ENCODE results near the gene RRAD. TPM values are rescaled to one million over a fixed set of nuclear protein-coding genes. Genes with fewer than 3 reads are reported as not detected.
"Not testable (repeated sequence)": the region's sequence is repeated elsewhere in the genome, so short reads cannot be mapped to it uniquely, and the experiment has no call there.

Gene RRAD
- polyA plus RNA-seq, result 10 to 100 TPM in 1 of 4 donors, 1 to 10 TPM in 2, under 1 TPM in 1; 0.83 to 10.9 (median 3.6) TPM
- long read RNA-seq, donor 1, result 0 reads
- long read RNA-seq, donor 2, result 0 reads
- long read RNA-seq, donor 3, result 0 reads
- long read RNA-seq, donor 4, result 0 reads
- long read RNA-seq, donor 5, result 0 reads
- long read RNA-seq, donor 6, partial matches to known transcripts, result 134 of 201 reads
- long read RNA-seq, donor 6, other reads (novel, unspliced or antisense), result 66 of 201 reads
- long read RNA-seq, donor 7, transcript RRAD-202 (5 exons, 1,476 nt), result minor isoform, 11 of 543 reads
- long read RNA-seq, donor 7, transcript RRAD-201 (5 exons, 1,569 nt), result major isoform, 350 of 543 reads
- long read RNA-seq, donor 7, partial matches to known transcripts, result 175 of 543 reads
- long read RNA-seq, donor 7, other reads (novel, unspliced or antisense), result 7 of 543 reads
- long read RNA-seq, donor 8, result 0 reads
- long read RNA-seq, donor 9, result 0 reads
- long read RNA-seq, donor 10, partial matches to known transcripts, result 0 of 2 reads
- long read RNA-seq, donor 10, other reads (novel, unspliced or antisense), result 0 of 2 reads

- Histone ChIP-seq H3K36me3 (ENCODE audit: control insufficient read depth in 3 of 3, insufficient read depth in 2 of 3, low read depth in 1 of 3, low read length in 3 of 3) (peaks cover 0 to 4% (median 0%) of the 10 kb centered on the region in 3 donors), H3K27ac (ENCODE audit: low read depth in 1 of 3, low read length in 2 of 3) (no peak within 1 kb of the TSS), H3K9me3 (ENCODE audit: control insufficient read depth in 2 of 2, insufficient read depth in 1 of 2, low read depth in 1 of 2, low read length in 1 of 2) (no peaks in the 10 kb centered on the region), H3K27me3 (ENCODE audit: control insufficient read depth in 3 of 3, insufficient read depth in 3 of 3, low read length in 3 of 3) (peaks cover 0 to 31% (median 0%) of the 10 kb centered on the region in 3 donors), H3K4me1 (ENCODE audit: control insufficient read depth in 3 of 3, insufficient read depth in 2 of 3, low read depth in 1 of 3, low read length in 2 of 3) (peaks cover 0 to 15% (median 3%) of the 10 kb centered on the region in 3 donors), H3K4me3 (ENCODE audit: low read depth in 1 of 3, low read length in 3 of 3) (peak within 1 kb of the TSS; percentile 29 to 58 (median 30))
- no peak for DNase-seq
- FAIRE-seq, result no peak
- WGBS, 3 donors, result 8 to 13% (median 11%) methylated on average over 39 to 42 of the region's 42 CpGs
These were observed at the start of gene RRAD for GRCh38 chr16:66925322-66925840. RRAD (minus strand) TSS chr16:66925535; CDS start chr16:66925179, 356 bp downstream.

DNA sequence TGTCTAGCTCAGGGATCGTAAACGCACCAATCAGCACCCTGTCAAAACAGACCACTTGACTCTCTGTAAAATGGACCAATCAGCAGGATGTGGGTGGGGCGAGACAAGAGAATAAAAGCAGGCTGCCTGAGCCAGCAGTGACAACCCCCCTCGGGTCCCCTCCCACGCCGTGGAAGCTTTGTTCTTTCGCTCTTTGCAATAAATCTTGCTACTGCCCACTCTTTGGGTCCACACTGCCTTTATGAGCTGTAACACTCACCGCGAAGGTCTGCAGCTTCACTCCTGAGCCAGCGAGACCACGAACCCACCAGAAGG lies 49.6 kb upstream of the RRAD start:
- FAIRE-seq; H3K9me3 ChIP-seq (ENCODE audit: control insufficient read depth in 2 of 2, insufficient read depth in 1 of 2, low read depth in 1 of 2, low read length in 1 of 2); H3K27ac ChIP-seq (ENCODE audit: low read depth in 1 of 3, low read length in 2 of 3); H3K27me3 ChIP-seq (ENCODE audit: control insufficient read depth in 3 of 3, insufficient read depth in 3 of 3, low read length in 3 of 3); H3K4me3 ChIP-seq (ENCODE audit: low read depth in 1 of 3, low read length in 3 of 3); DNase-seq; H3K4me1 ChIP-seq (ENCODE audit: control insufficient read depth in 3 of 3, insufficient read depth in 2 of 3, low read depth in 1 of 3, low read length in 2 of 3): not testable (repeated sequence)
- WGBS, 3 donors, result 51 to 61% (median 55%) methylated on average over 11 of the region's 11 CpGs
- peaks cover 0 to 14% (median 0%) of the 10 kb centered on the region in 3 donors for H3K36me3 ChIP-seq (ENCODE audit: control insufficient read depth in 3 of 3, insufficient read depth in 2 of 3, low read depth in 1 of 3, low read length in 3 of 3)

GRCh38 chr16:66974156-66974931 lies 49.0 kb upstream of the RRAD start:
- H3K27ac ChIP-seq (ENCODE audit: low read depth in 1 of 3, low read length in 2 of 3); H3K4me1 ChIP-seq (ENCODE audit: control insufficient read depth in 3 of 3, insufficient read depth in 2 of 3, low read depth in 1 of 3, low read length in 2 of 3); H3K9me3 ChIP-seq (ENCODE audit: control insufficient read depth in 2 of 2, insufficient read depth in 1 of 2, low read depth in 1 of 2, low read length in 1 of 2); H3K27me3 ChIP-seq (ENCODE audit: control insufficient read depth in 3 of 3, insufficient read depth in 3 of 3, low read length in 3 of 3); FAIRE-seq; DNase-seq; H3K4me3 ChIP-seq (ENCODE audit: low read depth in 1 of 3, low read length in 3 of 3): not testable (repeated sequence)
- H3K36me3 ChIP-seq (ENCODE audit: control insufficient read depth in 3 of 3, insufficient read depth in 2 of 3, low read depth in 1 of 3, low read length in 3 of 3), result peaks cover 0 to 14% (median 0%) of the 10 kb centered on the region in 3 donors
- 69 to 91% (median 74%) methylated on average over 24 to 32 of the region's 32 CpGs for WGBS, 3 donors

GRCh38 chr16:66973716-66974115 lies 48.4 kb upstream of the RRAD start:
- 78 to 88% (median 84%) methylated on average over 6 of the region's 6 CpGs for WGBS, 3 donors
- Histone ChIP-seq H3K4me3 (ENCODE audit: low read depth in 1 of 3, low read length in 3 of 3) (no peak overlapping the region), H3K27ac (ENCODE audit: low read depth in 1 of 3, low read length in 2 of 3) (no peak overlapping the region), H3K36me3 (ENCODE audit: control insufficient read depth in 3 of 3, insufficient read depth in 2 of 3, low read depth in 1 of 3, low read length in 3 of 3) (peaks cover 0 to 14% (median 0%) of the 10 kb centered on the region in 3 donors), H3K27me3 (ENCODE audit: control insufficient read depth in 3 of 3, insufficient read depth in 3 of 3, low read length in 3 of 3) (no peaks in the 10 kb centered on the region), H3K9me3 (ENCODE audit: control insufficient read depth in 2 of 2, insufficient read depth in 1 of 2, low read depth in 1 of 2, low read length in 1 of 2) (no peaks in the 10 kb centered on the region), H3K4me1 (ENCODE audit: control insufficient read depth in 3 of 3, insufficient read depth in 2 of 3, low read depth in 1 of 3, low read length in 2 of 3) (no peaks in the 10 kb centered on the region)
- no peak for FAIRE-seq
- DNase-seq, result no peak

DNA sequence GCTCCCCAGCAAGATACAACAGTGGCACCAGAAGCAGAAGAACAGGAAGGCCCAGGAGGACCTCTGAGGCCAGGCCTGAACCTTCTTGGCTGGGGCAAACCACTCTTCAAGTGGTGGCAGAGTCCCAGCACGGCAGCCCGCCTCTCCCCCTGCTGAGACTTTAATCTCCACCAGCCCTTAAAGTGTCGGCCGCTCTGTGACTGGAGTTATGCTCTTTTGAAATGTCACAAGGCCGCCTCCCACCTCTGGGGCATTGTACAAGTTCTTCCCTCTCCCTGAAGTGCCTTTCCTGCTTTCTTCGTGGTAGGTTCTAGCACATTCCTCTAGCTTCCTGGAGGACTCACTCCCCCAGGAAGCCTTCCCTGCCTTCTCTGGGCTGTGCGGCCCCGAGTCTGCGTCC lies 47.6 kb upstream of the RRAD start:
- WGBS, 3 donors, result 79 to 84% (median 80%) methylated on average over 9 of the region's 9 CpGs
- no peaks in the 10 kb centered on the region for H3K27me3 ChIP-seq (ENCODE audit: control insufficient read depth in 3 of 3, insufficient read depth in 3 of 3, low read length in 3 of 3)
- no peak overlapping the region for H3K4me3 ChIP-seq (ENCODE audit: low read depth in 1 of 3, low read length in 3 of 3)
- DNase-seq, result no peak
- no peak overlapping the region for H3K27ac ChIP-seq (ENCODE audit: low read depth in 1 of 3, low read length in 2 of 3)
- peaks cover 0 to 17% (median 0%) of the 10 kb centered on the region in 3 donors for H3K36me3 ChIP-seq (ENCODE audit: control insufficient read depth in 3 of 3, insufficient read depth in 2 of 3, low read depth in 1 of 3, low read length in 3 of 3)
- H3K9me3 ChIP-seq (ENCODE audit: control insufficient read depth in 2 of 2, insufficient read depth in 1 of 2, low read depth in 1 of 2, low read length in 1 of 2), result no peaks in the 10 kb centered on the region
- no peaks in the 10 kb centered on the region for H3K4me1 ChIP-seq (ENCODE audit: control insufficient read depth in 3 of 3, insufficient read depth in 2 of 3, low read depth in 1 of 3, low read length in 2 of 3)
- no peak for FAIRE-seq

DNA sequence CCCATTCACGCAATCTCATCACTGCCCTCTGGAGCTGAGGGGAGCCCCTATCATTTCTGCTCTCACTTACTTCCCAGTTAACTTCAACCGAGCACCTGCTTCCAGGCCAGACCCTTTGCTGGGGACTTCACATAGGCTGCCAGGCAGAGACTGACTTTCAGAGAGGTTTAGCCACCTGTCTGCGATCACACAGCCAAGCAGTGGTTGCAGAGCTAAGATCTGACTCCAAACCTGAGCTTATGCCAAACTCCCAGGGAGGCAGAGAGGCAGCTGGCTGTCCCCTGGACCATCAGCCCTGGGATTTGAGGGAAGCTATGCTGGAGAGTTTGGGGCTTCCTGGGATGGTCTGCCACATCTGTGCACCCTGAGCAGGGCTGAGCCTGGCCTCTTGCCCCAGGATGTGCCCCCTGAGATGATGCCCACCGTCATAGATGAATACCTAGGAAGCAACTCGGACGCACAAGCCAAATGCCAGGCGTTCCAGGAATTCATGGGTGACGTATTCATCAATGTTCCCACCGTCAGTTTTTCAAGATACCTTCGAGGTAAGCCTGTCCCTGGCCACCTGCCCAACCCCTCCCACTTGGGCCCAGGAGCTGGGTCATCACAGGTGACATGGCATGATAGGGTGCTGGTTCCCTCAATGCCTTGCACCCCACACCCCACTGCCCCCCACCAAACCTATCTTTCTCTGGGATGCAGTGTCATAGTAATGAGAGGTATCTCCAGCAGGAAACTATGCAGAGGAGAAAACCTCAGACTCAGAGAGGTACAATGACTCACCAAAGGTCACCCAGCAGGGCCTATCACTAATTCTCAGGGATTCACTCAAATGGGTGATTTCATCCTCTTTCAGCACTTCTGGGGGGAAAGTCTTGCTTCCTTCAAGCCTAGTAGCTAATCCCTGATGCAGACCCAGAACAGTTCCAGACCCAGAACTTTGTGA lies 45.7 kb upstream of the RRAD start:
- DNase-seq (no peak), FAIRE-seq (no peak)
- WGBS, 3 donors, result 73 to 79% (median 77%) methylated on average over 10 of the region's 10 CpGs
- Histone ChIP-seq H3K27ac (ENCODE audit: low read depth in 1 of 3, low read length in 2 of 3) (no peak overlapping the region), H3K36me3 (ENCODE audit: control insufficient read depth in 3 of 3, insufficient read depth in 2 of 3, low read depth in 1 of 3, low read length in 3 of 3) (peaks cover 0 to 33% (median 4%) of the 10 kb centered on the region in 3 donors), H3K27me3 (ENCODE audit: control insufficient read depth in 3 of 3, insufficient read depth in 3 of 3, low read length in 3 of 3) (no peaks in the 10 kb centered on the region), H3K9me3 (ENCODE audit: control insufficient read depth in 2 of 2, insufficient read depth in 1 of 2, low read depth in 1 of 2, low read length in 1 of 2) (no peaks in the 10 kb centered on the region), H3K4me3 (ENCODE audit: low read depth in 1 of 3, low read length in 3 of 3) (no peak overlapping the region), H3K4me1 (ENCODE audit: control insufficient read depth in 3 of 3, insufficient read depth in 2 of 3, low read depth in 1 of 3, low read length in 2 of 3) (no peaks in the 10 kb centered on the region)

GRCh38 chr16:66968847-66969246 lies 43.5 kb upstream of the RRAD start:
- Histone ChIP-seq H3K4me1 (ENCODE audit: control insufficient read depth in 3 of 3, insufficient read depth in 2 of 3, low read depth in 1 of 3, low read length in 2 of 3) (no peaks in the 10 kb centered on the region), H3K36me3 (ENCODE audit: control insufficient read depth in 3 of 3, insufficient read depth in 2 of 3, low read depth in 1 of 3, low read length in 3 of 3) (peaks cover 0 to 50% (median 4%) of the 10 kb centered on the region in 3 donors), H3K9me3 (ENCODE audit: control insufficient read depth in 2 of 2, insufficient read depth in 1 of 2, low read depth in 1 of 2, low read length in 1 of 2) (no peaks in the 10 kb centered on the region), H3K27me3 (ENCODE audit: control insufficient read depth in 3 of 3, insufficient read depth in 3 of 3, low read length in 3 of 3) (no peaks in the 10 kb centered on the region), H3K27ac (ENCODE audit: low read depth in 1 of 3, low read length in 2 of 3) (no peak overlapping the region), H3K4me3 (ENCODE audit: low read depth in 1 of 3, low read length in 3 of 3) (no peak overlapping the region)
- 83 to 92% (median 86%) methylated on average over 5 of the region's 5 CpGs for WGBS, 3 donors
- DNase-seq (no peak), FAIRE-seq (no peak)
